C4-2B (cell line): ENCODE data around the gene BIN1.

Experiments
- ZFX ChIP-seq: fragments of 450-650 bp; IDR thresholded peaks from 2 replicates; pipeline ENCODE4 v1.6.1; 2017
- TF ChIP-seq, protein P1 (sequence below): fragments of 450-650 bp; conservative IDR thresholded peaks from 2 replicates; pipeline ENCODE4 v1.5.1; 2017; ENCODE audit warnings: mild to moderate bottlenecking

DNA sequence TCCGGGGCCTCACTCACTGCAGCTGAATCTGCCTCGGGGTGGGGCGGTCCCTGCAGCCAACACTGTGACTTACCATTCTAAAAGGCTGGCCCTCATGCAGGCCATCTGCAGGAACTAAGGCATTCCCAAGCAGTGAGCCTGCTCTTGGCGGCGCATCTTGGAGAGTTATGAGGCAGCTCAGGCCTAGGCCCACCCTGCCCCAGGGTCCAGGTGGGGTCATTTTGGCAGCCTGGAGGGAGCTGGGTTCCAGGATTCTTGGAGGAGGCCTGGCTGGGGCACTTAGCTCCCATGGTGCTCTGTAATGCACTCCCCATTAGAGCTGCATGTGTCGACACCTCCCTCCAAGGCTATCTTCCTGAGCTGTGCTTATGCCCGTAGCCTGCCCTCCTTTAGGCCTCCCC is 14.8 kb upstream of the BIN1 start:
- TF ChIP-seq, protein P1, sequence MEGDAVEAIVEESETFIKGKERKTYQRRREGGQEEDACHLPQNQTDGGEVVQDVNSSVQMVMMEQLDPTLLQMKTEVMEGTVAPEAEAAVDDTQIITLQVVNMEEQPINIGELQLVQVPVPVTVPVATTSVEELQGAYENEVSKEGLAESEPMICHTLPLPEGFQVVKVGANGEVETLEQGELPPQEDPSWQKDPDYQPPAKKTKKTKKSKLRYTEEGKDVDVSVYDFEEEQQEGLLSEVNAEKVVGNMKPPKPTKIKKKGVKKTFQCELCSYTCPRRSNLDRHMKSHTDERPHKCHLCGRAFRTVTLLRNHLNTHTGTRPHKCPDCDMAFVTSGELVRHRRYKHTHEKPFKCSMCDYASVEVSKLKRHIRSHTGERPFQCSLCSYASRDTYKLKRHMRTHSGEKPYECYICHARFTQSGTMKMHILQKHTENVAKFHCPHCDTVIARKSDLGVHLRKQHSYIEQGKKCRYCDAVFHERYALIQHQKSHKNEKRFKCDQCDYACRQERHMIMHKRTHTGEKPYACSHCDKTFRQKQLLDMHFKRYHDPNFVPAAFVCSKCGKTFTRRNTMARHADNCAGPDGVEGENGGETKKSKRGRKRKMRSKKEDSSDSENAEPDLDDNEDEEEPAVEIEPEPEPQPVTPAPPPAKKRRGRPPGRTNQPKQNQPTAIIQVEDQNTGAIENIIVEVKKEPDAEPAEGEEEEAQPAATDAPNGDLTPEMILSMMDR: no peak
- no peak for TF ChIP-seq ZFX
